Prostate gland (tissue), 2 donors: ENCODE measurements around the gene CYP3A5. TPM values are rescaled to one million over a fixed set of nuclear protein-coding genes. Genes with fewer than 3 reads are reported as not detected.
"Not testable (repeated sequence)": the region's sequence is repeated elsewhere in the genome, so short reads cannot be mapped to it uniquely, and the experiment has no call there.

Experiments
- DNase-seq: peaks from one replicate; pipeline ENCODE4 v3.0.0-alpha.2; 2019; ENCODE audit warnings: low spot score
- H3K27ac ChIP-seq, 2 donors: fragments of 200-600 bp; sonication (generic); 2 replicates each; pipeline ENCODE4 v1.5.1; 2017 to 2019
- H3K27me3 ChIP-seq: fragments of 200-600 bp; sonication (generic); replicated peaks from 2 replicates; pipeline ENCODE4 v1.5.1; 2019; ENCODE audit not compliant: insufficient read depth
- H3K36me3 ChIP-seq, 2 donors: fragments of 200-600 bp; sonication (generic); 1 replicate in 1 of 2; 2 replicates in 1 of 2; pipeline versions ENCODE4 v1.5.1 to v1.8.1; 2017 to 2019
- H3K4me1 ChIP-seq: fragments of 200-600 bp; sonication (generic); replicated peaks from 2 replicates; pipeline ENCODE4 v1.5.1; 2019
- H3K4me3 ChIP-seq, 2 donors: fragments of 200-600 bp; sonication (generic); 2 replicates each; pipeline ENCODE4 v1.5.1; 2017 to 2019
- H3K9me3 ChIP-seq: fragments of 200-600 bp; sonication (generic); 2 replicates; pipeline ENCODE4 v1.5.1; 2017
- CTCF ChIP-seq, 4 experiments: fragments of 200-600 bp in 2 of 4; fragments of 450-650 bp in 2 of 4; sonication (generic) in 2 of 4; IDR thresholded peaks; 1 replicate in 3 of 4; 2 replicates in 1 of 4; pipeline ENCODE4 v1.5.1; 2016 to 2019; ENCODE audit warnings: antibody characterized with exemption in 4 of 4, mild to moderate bottlenecking in 2 of 4, moderate library complexity in 2 of 4
- POLR2A ChIP-seq: fragments of 450-650 bp; IDR thresholded peaks from one replicate; pipeline ENCODE4 v1.6.1; 2016; ENCODE audit warnings: antibody characterized with exemption, mild to moderate bottlenecking
- POLR2AphosphoS5 ChIP-seq: sonication (generic); formaldehyde crosslinking; IDR thresholded peaks from one replicate; pipeline ENCODE4 v1.6.1; 2017; ENCODE audit warnings: antibody characterized with exemption
- WGBS: methylation state at CpG from one replicate; pipeline ENCODE4 v1.1.5; 2018; 5-methylcytosine and 5-hydroxymethylcytosine counted together
- intact Hi-C: fragments of 100-400 bp; cut with DNase I; formaldehyde crosslinking; loops from one replicate; pipeline ENCODE4 v1.14.2; 2022
- total RNA-seq, 2 donors: library from RNA; depleted of rRNA; stranded (reverse); fragments of >200 nt; gene quantifications; one replicate each; pipeline ENCODE4 v1.1.0, GENCODE V29; 2016

CYP3A5 gene
- total RNA-seq, 2 donors from 2014 or later, result 80.5 to 88.9 TPM

- DNase-seq, result no peak
- H3K9me3 ChIP-seq, result no peaks in the 10 kb centered on the region
- H3K4me1 ChIP-seq, result no peaks in the 10 kb centered on the region
- no peaks in the 10 kb centered on the region for H3K36me3 ChIP-seq
- H3K4me3 ChIP-seq, result no peak overlapping the region
- intact Hi-C loops, result no loop called here
- H3K27me3 ChIP-seq, result no peaks in the 10 kb centered on the region
- no peak for TF ChIP-seq POLR2A
- no peak for TF ChIP-seq CTCF (IDR thresholded peaks at IDR 0.05)
- no peak for TF ChIP-seq POLR2AphosphoS5
- no peak overlapping the region for H3K27ac ChIP-seq
- WGBS, result 91% methylated on average over 3 of the region's 3 CpGs
Measured at GRCh38 chr7:99669782-99670181, 10.0 kb downstream of the CYP3A5 start.

GRCh38 chr7:99668541-99668940 is 11.3 kb downstream of the CYP3A5 start:
- H3K36me3 ChIP-seq, result no peaks in the 10 kb centered on the region
- no peak overlapping the region for H3K27ac ChIP-seq
- no peaks in the 10 kb centered on the region for H3K4me1 ChIP-seq
- 94% methylated on average over 8 of the region's 8 CpGs for WGBS
- no peak for TF ChIP-seq POLR2AphosphoS5
- H3K4me3 ChIP-seq, result no peak overlapping the region
- H3K9me3 ChIP-seq, result no peaks in the 10 kb centered on the region
- intact Hi-C loops, result no loop called here
- H3K27me3 ChIP-seq, result no peaks in the 10 kb centered on the region
- DNase-seq, result no peak

GRCh38 chr7:99667179-99667578 is 12.6 kb downstream of the CYP3A5 start:
- Histone ChIP-seq H3K27ac (no peak overlapping the region), H3K4me3 (no peak overlapping the region), H3K36me3 (no peaks in the 10 kb centered on the region), H3K9me3 (no peaks in the 10 kb centered on the region), H3K4me1 (no peaks in the 10 kb centered on the region), H3K27me3 (no peaks in the 10 kb centered on the region)
- no peak for DNase-seq
- TF ChIP-seq CTCF (IDR thresholded peaks at IDR 0.05) (no peak), POLR2A (no peak), POLR2AphosphoS5 (no peak)
- intact Hi-C loops, result no loop called here
- WGBS, result 64% methylated on average over 2 of the region's 2 CpGs

GRCh38 chr7:99666013-99666395 is 13.8 kb downstream of the CYP3A5 start:
- Histone ChIP-seq H3K9me3 (no peaks in the 10 kb centered on the region), H3K27ac (no peak overlapping the region), H3K27me3 (no peaks in the 10 kb centered on the region), H3K4me3 (no peak overlapping the region), H3K36me3 (no peaks in the 10 kb centered on the region), H3K4me1 (no peaks in the 10 kb centered on the region)
- DNase-seq, result no peak
- TF ChIP-seq POLR2A, result no peak
- TF ChIP-seq POLR2AphosphoS5, result no peak
- TF ChIP-seq CTCF (IDR thresholded peaks at IDR 0.05), result no peak
- WGBS, result 76% methylated on average over 1 of the region's 1 CpG
- intact Hi-C loops, result no loop called here

- Histone ChIP-seq H3K27me3 (no peaks in the 10 kb centered on the region), H3K4me1 (no peaks in the 10 kb centered on the region), H3K36me3 (no peaks in the 10 kb centered on the region), H3K9me3 (no peaks in the 10 kb centered on the region), H3K4me3 (no peak overlapping the region), H3K27ac (no peak overlapping the region)
- TF ChIP-seq POLR2A, result no peak
- no peak for TF ChIP-seq POLR2AphosphoS5
- TF ChIP-seq CTCF (IDR thresholded peaks at IDR 0.05), result no peak
- DNase-seq, result no peak
- intact Hi-C loops, result no loop called here
- 94% methylated on average over 3 of the region's 3 CpGs for WGBS
Measured at GRCh38 chr7:99665312-99666012, 14.3 kb downstream of the CYP3A5 start.

GRCh38 chr7:99657879-99658278 is 21.9 kb downstream of the CYP3A5 start:
- H3K36me3 ChIP-seq, intact Hi-C loops, DNase-seq, H3K27me3 ChIP-seq, H3K4me3 ChIP-seq, H3K4me1 ChIP-seq, H3K9me3 ChIP-seq, H3K27ac ChIP-seq: not testable (repeated sequence)
- WGBS, result 95% methylated on average over 5 of the region's 5 CpGs

GRCh38 chr7:99654626-99655025 is 25.2 kb downstream of the CYP3A5 start:
- DNase-seq, intact Hi-C loops, H3K9me3 ChIP-seq, H3K27ac ChIP-seq, H3K36me3 ChIP-seq, H3K27me3 ChIP-seq, H3K4me1 ChIP-seq, H3K4me3 ChIP-seq: not testable (repeated sequence)
- WGBS, result 93% methylated on average over 3 of the region's 3 CpGs
